Skin epidermis (tissue), 12 donors: ENCODE results near the gene PDX1.

Source experiments
- H3K27ac ChIP-seq, 21 experiments: fragments of 200-600 bp; sonication (generic) in 11 of 21; one replicate each; pipeline ENCODE4 v1.5.0; 2020; ENCODE audit warnings: mild to moderate bottlenecking in 3 of 21, inconsistent platforms in 2 of 21, moderate library complexity in 2 of 21
- H3K4me3 ChIP-seq, 7 experiments: fragments of 200-600 bp; sonication (generic) in 2 of 7; one replicate each; pipeline ENCODE4 v1.5.0; 2020; ENCODE audit warnings: inconsistent platforms in 2 of 7, mild to moderate bottlenecking in 2 of 7, moderate library complexity in 1 of 7

PDX1 gene

DNA sequence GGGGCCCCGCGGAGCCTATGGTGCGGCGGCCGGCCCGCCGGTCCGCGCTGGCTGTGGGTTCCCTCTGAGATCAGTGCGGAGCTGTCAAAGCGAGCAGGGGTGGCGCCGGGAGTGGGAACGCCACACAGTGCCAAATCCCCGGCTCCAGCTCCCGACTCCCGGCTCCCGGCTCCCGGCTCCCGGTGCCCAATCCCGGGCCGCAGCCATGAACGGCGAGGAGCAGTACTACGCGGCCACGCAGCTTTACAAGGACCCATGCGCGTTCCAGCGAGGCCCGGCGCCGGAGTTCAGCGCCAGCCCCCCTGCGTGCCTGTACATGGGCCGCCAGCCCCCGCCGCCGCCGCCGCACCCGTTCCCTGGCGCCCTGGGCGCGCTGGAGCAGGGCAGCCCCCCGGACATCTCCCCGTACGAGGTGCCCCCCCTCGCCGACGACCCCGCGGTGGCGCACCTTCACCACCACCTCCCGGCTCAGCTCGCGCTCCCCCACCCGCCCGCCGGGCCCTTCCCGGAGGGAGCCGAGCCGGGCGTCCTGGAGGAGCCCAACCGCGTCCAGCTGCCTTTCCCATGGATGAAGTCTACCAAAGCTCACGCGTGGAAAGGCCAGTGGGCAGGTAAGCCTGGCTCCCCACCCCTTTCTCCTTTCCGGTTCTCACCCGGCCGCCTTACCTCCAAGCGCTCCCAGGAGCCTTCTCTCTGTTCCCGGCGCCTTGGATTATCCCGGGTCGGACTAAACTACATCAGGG, at the start of gene PDX1:
PDX1 (plus strand) TSS at position 67 of the 743 bp plus-strand sequence; CDS start at position 206, 139 bp downstream.
- Histone ChIP-seq H3K27ac (no peak within 1 kb of the TSS), H3K4me3 (peak within 1 kb of the TSS in 5 of 7 experiments; percentile 11 to 36 (median 22))

DNA sequence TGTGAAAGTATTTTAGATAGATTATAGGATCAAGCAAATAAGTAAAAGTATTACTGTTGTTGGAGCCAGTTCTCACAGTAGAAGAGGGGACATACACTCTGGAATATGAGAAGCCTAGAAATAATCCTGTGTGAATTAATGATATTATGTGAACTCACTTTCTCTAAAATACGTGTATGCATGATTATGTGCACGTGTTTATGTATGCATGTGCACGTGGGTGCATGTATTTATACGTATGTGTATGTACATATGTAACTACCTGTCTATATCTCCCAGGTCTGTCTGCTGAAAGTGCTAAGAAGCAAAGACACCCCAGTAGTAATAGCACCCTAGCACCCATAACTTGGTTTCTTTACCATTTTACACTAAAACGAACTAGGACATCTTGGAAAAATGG, 41.5 kb upstream of the PDX1 start:
- Histone ChIP-seq H3K27ac (no peak overlapping the region), H3K4me3 (no peak overlapping the region)

DNA sequence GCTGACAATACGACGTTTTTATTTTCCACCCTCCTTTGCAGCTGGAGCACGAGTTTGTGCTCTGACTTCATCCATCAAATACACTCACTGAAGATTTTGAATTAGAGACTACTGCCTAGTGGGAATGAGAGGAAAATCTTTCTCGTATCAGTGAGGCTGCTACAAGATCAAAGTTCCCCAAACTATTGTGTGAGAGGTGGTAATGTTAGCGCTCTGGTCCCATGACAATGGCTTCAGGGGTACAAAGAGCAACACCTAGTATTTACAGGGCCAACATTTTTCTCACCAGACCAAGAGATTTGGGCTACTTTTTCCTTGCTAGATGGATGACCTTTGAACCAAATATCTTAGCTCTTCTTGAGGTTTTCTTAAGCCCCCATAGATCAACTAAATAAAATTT, 30.3 kb upstream of the PDX1 start:
- H3K27ac ChIP-seq = no peak overlapping the region
- no peak overlapping the region for H3K4me3 ChIP-seq

DNA sequence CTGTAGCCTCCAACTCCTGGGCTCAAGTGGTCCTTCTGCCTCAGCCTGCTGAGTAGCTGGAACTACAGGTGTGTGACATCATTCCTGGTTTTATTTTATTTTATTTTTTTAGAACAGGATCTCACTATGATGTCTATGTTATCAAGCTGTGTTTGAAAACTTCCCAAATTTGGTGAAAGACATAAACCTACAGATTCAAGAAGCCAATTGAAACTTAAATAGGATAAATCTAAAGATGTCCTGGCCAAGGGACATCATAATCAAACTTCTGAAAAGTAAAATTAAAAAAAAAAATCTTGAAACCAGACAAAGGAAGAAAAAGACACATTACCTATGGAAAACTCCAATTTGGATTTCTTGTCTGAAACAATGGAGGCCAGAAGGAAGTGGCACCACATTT, 23.1 kb upstream of the PDX1 start:
- H3K4me3 ChIP-seq = no peak overlapping the region
- no peak overlapping the region for H3K27ac ChIP-seq

GRCh38 chr13:27904719-27905118, 15.1 kb upstream of the PDX1 start:
- Histone ChIP-seq H3K27ac (no peak overlapping the region), H3K4me3 (no peak overlapping the region)

DNA sequence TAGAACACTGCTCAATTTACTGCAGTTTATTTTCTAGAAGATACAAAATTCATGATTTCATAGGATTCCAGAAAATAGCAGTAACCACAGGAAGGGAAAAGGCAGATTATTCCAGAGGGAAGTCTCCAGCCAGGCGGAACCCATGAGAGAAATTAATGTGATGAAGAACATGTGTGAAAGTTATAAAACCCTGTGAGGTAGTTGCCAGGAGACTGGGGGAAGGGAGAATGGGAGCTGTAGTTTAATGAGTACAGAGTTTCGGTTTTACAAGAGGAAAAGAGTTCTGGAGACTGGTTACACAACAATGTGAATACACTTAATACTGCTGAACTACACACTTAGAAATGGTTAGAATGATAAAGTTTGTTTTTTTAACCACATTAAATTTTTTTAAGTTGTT, 14.2 kb upstream of the PDX1 start:
- H3K4me3 ChIP-seq = no peak overlapping the region
- no peak overlapping the region for H3K27ac ChIP-seq

DNA sequence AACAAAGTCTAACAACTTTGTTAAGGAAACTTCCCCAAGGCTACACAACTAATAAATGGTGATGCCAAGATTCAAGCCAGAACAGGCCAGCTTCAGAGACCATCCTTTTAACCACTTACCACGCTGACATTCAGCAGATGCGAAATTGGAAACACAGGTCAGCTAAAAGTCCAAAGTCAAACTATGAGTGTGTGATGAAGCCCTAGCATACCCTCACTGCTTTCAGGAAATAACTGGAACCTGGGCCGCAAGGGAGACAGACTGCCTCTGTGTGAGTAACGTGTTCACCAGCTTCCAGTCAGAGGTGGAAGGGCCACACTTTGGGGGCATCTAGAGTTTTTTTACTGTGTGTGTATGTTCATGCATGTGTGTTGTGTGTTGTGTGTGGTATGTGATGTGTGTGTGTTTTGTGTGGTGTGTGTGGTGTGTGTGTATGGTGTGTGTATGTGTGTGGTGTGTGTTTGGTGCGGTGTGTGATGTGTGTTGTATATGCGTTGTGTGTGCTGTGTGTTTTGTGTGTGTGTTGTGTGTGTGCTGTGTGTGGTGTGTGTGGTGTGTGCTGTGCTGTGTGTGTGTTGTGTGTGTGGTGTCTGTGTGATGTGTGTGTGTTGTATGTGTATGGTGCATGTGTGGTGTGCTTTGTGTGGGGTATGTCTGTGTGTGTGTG, 12.5 kb upstream of the PDX1 start:
- Histone ChIP-seq H3K27ac (no peak overlapping the region), H3K4me3 (no peak overlapping the region)

- H3K27ac ChIP-seq = no peak overlapping the region
- H3K4me3 ChIP-seq = no peak overlapping the region
These were observed 10.4 kb upstream of the PDX1 start for GRCh38 chr13:27909378-27909777.

DNA sequence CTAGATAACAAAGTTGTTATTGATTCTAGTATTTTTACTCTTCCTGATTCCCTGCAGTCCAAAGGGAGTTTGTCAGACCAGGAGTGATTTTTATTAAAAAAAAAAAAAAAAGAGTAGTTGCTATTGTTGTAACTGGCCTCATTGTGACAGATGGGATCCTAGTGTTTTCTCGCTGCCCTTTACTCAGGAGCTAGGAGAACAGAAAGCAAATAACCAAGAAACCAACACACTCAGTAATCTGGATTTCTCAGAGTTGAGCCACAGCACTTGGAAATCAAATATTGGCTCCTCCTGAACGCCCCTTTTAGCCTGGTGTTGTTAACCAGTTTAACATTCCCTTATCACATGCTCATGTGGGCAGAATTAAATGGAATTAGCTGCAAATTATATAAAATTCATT, 8.3 kb upstream of the PDX1 start:
- Histone ChIP-seq H3K4me3 (no peak overlapping the region), H3K27ac (no peak overlapping the region)

DNA sequence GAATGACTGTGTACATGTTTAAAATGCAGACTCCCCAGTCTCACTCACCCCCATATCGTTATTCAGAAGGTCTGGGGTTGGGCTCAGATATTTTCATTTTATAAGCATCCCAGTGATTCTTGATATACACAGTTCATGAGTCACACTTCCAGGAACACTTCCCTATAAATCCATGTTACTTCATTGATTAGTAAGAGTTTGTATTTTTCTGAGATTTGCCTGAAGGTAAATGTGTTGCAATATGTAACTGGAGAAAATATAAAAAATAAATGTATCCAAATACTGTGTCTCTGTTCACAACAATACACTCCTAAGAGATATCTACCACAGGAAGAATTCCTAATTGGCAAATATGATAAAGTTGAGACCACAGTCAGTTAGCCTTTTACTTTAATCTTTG, 6.6 kb upstream of the PDX1 start:
- Histone ChIP-seq H3K4me3 (no peak overlapping the region), H3K27ac (no peak overlapping the region)

DNA sequence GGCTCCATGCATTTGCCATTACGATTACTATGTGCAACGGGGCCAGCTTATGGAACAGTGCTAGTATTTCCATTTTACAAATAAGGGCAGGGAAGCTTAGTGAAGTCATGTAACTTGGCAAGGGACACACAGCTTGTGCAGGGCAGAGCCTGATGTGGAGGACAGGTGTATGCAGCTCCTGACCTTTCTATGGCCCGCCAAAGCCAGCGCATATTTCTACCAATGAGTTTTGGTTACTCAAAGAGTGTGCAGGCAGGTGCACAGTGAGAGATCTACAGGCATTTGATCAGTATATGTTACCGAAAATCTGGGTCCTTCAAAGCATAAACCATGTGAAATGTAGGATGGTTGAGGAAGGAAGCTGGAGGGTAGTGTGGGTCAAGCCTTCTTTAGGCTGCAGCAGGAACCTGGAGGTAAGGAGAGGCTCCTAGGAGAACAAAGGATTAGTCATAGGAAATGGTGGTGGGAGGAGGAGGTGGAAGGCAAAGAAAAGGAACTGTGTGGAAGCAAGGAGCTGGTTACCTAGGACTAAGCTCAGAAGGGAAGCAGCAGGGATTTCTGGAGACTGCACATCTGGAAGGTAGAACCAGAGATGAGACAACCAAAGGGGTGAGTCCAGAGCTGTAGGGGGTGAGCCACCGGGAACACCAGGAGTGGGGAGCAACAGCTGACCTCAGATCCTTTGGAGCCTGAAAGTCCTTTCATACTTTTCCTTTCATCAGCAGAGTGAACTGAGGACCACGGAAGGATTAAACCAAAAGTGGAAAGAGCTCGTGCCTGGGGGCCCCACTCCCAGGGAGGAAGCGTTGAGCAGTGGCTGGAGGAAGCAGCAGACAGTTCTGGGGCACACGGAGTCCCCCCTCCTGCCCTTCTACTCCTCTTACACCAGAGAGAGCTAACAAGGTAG, 4.2 kb upstream of the PDX1 start:
- H3K27ac ChIP-seq = no peak overlapping the region
- no peak overlapping the region for H3K4me3 ChIP-seq

DNA sequence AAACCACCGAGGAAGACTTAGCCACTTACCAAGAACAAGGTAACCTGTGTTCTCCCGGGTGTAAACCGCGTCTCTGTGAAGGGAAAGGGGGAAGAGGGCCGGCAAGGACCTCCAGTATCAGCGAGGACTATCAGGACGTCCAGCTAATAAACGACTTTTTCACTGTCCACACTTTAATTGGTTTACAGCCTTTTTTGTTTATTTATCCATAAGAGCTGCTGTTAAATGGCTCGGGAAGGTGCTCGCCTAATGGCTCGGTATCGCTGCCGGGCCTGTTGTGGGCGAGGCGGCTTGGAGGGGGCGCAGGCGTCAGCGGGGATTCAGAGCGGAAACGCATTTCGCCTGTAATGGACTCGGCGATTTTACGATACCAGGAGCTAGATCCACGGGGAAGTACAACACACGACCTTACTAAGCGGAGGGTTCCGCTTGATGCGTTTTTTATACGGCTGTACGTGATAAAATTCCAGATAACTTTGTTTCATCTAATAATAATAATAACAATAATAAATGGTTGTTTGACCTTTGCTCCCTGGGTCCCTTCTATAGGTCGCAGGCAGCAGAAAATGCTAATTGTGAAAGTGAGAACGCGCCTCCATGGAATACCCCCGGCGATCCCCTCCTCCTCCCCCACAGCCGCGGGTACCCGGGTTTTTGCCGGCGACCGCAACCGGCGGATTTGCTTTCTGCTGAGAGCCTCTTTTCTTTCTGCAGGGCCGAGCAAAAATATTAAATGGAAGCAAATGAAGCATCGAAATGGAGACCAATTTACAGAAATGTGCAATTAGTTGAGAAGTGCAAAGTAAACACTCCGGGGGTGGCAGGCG, 2.5 kb upstream of the PDX1 start:
- H3K27ac ChIP-seq = no peak overlapping the region
- no peak overlapping the region for H3K4me3 ChIP-seq

GRCh38 chr13:27918041-27918917, 1.5 kb upstream of the PDX1 start:
- no peak overlapping the region for H3K27ac ChIP-seq
- no peak overlapping the region for H3K4me3 ChIP-seq

DNA sequence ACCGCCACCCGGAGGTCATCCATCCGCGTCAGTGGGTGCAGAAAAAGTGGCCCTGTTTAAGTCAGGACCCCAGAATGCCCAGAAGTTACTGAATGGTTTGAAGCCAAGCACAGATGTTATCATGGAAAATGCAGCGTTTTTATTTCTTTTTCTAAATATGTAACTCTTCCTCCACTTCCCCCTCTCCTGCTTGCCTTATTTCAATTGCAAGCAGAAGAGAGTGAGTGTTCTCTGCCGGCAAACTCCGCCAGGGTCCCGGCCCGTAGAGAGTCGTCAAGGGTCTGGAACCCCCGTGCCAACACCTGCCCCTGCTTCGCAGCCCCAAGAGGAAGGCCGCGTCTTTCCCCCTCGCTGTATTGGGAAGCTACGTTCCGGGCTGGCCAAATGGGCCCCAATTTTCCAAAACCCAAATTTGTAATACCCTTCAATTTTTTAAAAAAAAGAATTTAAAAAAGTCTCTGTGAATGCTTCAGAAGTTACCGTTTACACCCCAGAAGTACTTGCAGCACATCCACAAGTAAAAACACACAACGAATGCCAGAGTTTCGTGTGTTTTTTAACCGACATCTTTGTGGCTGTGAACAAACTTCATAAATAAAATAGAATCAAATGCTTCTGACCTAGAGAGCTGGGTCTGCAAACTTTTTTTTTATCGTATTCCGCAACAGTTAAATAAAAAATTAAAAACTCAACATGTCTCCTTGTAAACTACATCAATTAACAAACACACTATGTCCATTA, 712 bp upstream of the PDX1 start:
- H3K4me3 ChIP-seq = no peak overlapping the region

GRCh38 chr13:27919659-27919933, 204 bp upstream of the PDX1 start:
- Histone ChIP-seq H3K4me3 (peak overlapping the region in 4 of 7 experiments; percentile 10 to 36 (median 29)), H3K27ac (no peak overlapping the region)

More for the DNA sequence above, 712 bp upstream of the PDX1 start:
- H3K27ac ChIP-seq = no peak overlapping the region

DNA sequence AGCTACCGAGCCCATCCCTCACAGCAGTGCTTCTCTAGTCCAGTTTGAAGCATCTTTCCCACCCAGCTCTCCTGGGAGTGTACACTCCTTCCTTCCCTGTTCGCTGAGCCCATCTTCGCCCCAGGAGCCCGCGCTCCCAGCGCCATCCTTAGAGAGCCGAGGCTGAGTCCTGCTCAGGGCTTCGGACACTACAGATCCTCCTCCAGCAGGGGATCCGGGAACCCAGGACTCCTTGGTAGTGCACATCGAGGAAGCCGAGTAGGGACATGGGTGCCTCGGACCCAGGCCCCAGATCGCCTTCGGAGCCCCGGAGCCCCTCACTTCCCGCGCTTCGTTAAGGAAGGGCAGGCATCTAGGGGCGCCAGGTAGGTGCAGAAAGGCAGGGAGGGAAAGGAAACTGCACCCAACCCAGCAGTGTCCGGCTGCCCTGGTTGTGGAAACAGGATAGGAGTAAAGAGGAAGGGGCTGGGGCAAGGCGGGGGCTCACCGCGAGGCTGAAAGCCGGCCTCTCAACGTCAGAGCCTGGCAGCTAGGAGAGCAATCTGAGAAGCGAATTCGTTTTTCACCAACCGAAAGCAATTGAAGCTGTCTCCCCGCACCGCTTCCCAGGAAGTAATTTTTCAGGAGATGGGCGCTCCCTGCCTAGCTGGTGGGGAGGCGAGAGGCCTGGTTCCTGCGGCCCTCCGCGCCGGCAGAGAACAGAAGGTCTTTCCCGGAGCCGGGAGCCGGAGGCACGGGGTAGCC, 1.0 kb downstream of the PDX1 start:
- Histone ChIP-seq H3K27ac (no peak overlapping the region), H3K4me3 (peak overlapping the region in 6 of 7 experiments; percentile 1 to 36 (median 21))

- peak overlapping the region in 6 of 7 experiments; percentile 1 to 36 (median 18) for H3K4me3 ChIP-seq
These were observed 1.7 kb downstream of the PDX1 start for GRCh38 chr13:27921421-27921960.

More at GRCh38 chr13:27921421-27921960, 1.7 kb downstream of the PDX1 start:
- no peak overlapping the region for H3K27ac ChIP-seq
